Adrenal gland (tissue), 12 donors: ENCODE measurements around the gene ANO2. TPM values are rescaled to one million over a fixed set of nuclear protein-coding genes. Genes with fewer than 3 reads are reported as not detected.
A peak's percentile ranks its signal among the peaks of the same experiment; 100 is the strongest.

ENCODE experiments used
- DNase-seq, 7 donors: peaks; one replicate each; pipeline ENCODE4 v3.0.0-alpha.2; 2019 to 2020
- H3K27ac ChIP-seq, 5 donors: fragments of 200-600 bp; sonication (generic) in 4 of 5; 1 replicate in 3 of 5; 2 replicates in 2 of 5; pipeline versions ENCODE4 v1.5.1 to v1.8.0; 2016 to 2020; ENCODE audit warnings: mild to moderate bottlenecking in 1 of 5
- H3K27me3 ChIP-seq: fragments of 200-600 bp; 2 replicates; pipeline ENCODE4 v1.8.0; 2021
- H3K36me3 ChIP-seq, 2 donors: fragments of 200-600 bp; replicated peaks in 1 of 2; 1 replicate in 1 of 2; 2 replicates in 1 of 2; pipeline versions ENCODE4 v1.5.1 to v1.8.0; 2018 to 2022
- H3K4me1 ChIP-seq, 2 donors: fragments of 200-600 bp; replicated peaks in 1 of 2; 1 replicate in 1 of 2; 2 replicates in 1 of 2; pipeline versions ENCODE4 v1.5.1 to v1.8.0; 2018 to 2021
- H3K4me3 ChIP-seq, 4 donors: fragments of 200-600 bp; sonication (generic) in 3 of 4; one replicate each; pipeline ENCODE4 v1.5.1; 2016 to 2018
- H3K9me3 ChIP-seq, 3 donors: fragments of 200-600 bp; sonication (generic) in 1 of 3; replicated peaks in 1 of 3; 1 replicate in 2 of 3; 2 replicates in 1 of 3; pipeline versions ENCODE4 v1.5.1 to v1.8.0; 2016 to 2021
- CTCF ChIP-seq, 6 experiments: fragments of 450-650 bp in 4 of 6; fragments of 200-600 bp in 2 of 6; sonication (generic) in 1 of 6; IDR thresholded peaks; 1 replicate in 5 of 6; 2 replicates in 1 of 6; pipeline versions ENCODE4 v1.5.1 to v1.8.0; 2016 to 2021; ENCODE audit warnings: antibody characterized with exemption in 6 of 6, mild to moderate bottlenecking in 2 of 6, moderate library complexity in 1 of 6
- POLR2A ChIP-seq, 2 donors: fragments of 450-650 bp; IDR thresholded peaks; one replicate each; pipeline ENCODE4 v1.6.1; 2017; ENCODE audit warnings: antibody characterized with exemption in 2 of 2, mild to moderate bottlenecking in 2 of 2, moderate library complexity in 1 of 2
- WGBS, 4 donors: extraction: QIAGEN DNeasy Blood & Tissue Kit in 2 of 4; methylation state at CpG; one replicate each; pipeline versions ENCODE4 v1.1.5 to v1.1.7; 2013 to 2017; 5-methylcytosine and 5-hydroxymethylcytosine counted together
- intact Hi-C, 2 donors: fragments of 100-400 bp; cut with DNase I; formaldehyde crosslinking; loops; one replicate each; pipeline versions ENCODE4 v1.14.1 to v1.15.0; 2022 to 2023
- polyA plus RNA-seq, 3 donors: library from polyadenylated mRNA; stranded (reverse); fragments of 200-250 nt in 2 of 3; fragments of 350-450 nt in 1 of 3; fragmentation: Illumina TruSeq in 1 of 3; extraction: RNeasy Lipid Tissue Mini Kit (QIAGEN cat#74804) in 1 of 3; gene quantifications; one replicate each; pipeline ENCODE4 v1.2.3, GENCODE V29; 2013 to 2014
- total RNA-seq, 9 donors: library from RNA; depleted of rRNA in 4 of 9; stranded (reverse); fragments of >200 nt in 4 of 9; fragments of 120-200 nt in 1 of 9; fragmentation: NEBNext Ultra II Directional in 1 of 9; extraction: Animal tissue kit (Norgen Biotek cat#: 25700) in 1 of 9; gene quantifications; one replicate each; pipeline versions ENCODE4 v1.1.0 to v1.2.4, GENCODE V29; 2013 to 2023
- donor health status: healthy with polysubstance abuse.
- donor health status: Bipolar disorder and iron deficiency.
- donor health status: DM: yes; HTN: yes; CAD: no.
- donor health status: DM: no; HTN: no; CAD: no.
- donor health status: DM: no; HTN: no; CAD: no.
- donor health status: DM: yes; HTN: yes; CAD: no.

The ANO2 gene
- total and polyA plus RNA-seq, 12 donors = 0.17 to 1.8 (median 0.88) TPM; not detected in 1

GRCh38 chr12:5921966-5922899 lies 22.8 kb downstream of the ANO2 start:
- no peak for TF ChIP-seq CTCF (IDR thresholded peaks at IDR 0.05)
- TF ChIP-seq POLR2A (IDR thresholded peaks at IDR 0.05) = no peak
- intact Hi-C loops = no loop called here
- Histone ChIP-seq H3K36me3 (no peaks in the 10 kb centered on the region), H3K27ac (no peak overlapping the region), H3K4me3 (no peak overlapping the region), H3K27me3 (no peaks in the 10 kb centered on the region), H3K9me3 (no peaks in the 10 kb centered on the region), H3K4me1 (no peaks in the 10 kb centered on the region)
- WGBS, 4 donors = 63 to 69% (median 68%) methylated on average over 10 to 15 of the region's 15 CpGs
- peak in 1 of 7 donors; percentile 20 for DNase-seq

- Histone ChIP-seq H3K9me3 (no peaks in the 10 kb centered on the region), H3K36me3 (no peaks in the 10 kb centered on the region), H3K4me1 (no peaks in the 10 kb centered on the region), H3K27me3 (no peaks in the 10 kb centered on the region), H3K4me3 (no peak overlapping the region), H3K27ac (no peak overlapping the region)
- no peak for DNase-seq
- no peak for TF ChIP-seq CTCF (IDR thresholded peaks at IDR 0.05)
- TF ChIP-seq POLR2A (IDR thresholded peaks at IDR 0.05) = no peak
- intact Hi-C loops = no loop called here
- WGBS, 4 donors = 83 to 92% (median 87%) methylated on average over 22 to 25 of the region's 25 CpGs
Observed at GRCh38 chr12:5921027-5921909, 23.8 kb downstream of the ANO2 start.

- 75 to 79% (median 76%) methylated on average over 9 of the region's 9 CpGs for WGBS, 4 donors
Observed at GRCh38 chr12:5916785-5917290, 28.2 kb downstream of the ANO2 start.

GRCh38 chr12:5915511-5915910 lies 29.5 kb downstream of the ANO2 start:
- Histone ChIP-seq H3K4me3 (no peak overlapping the region), H3K27ac (no peak overlapping the region), H3K9me3 (no peaks in the 10 kb centered on the region), H3K36me3 (no peaks in the 10 kb centered on the region), H3K27me3 (no peaks in the 10 kb centered on the region), H3K4me1 (no peaks in the 10 kb centered on the region)
- intact Hi-C loops = no loop called here
- no peak for TF ChIP-seq CTCF (IDR thresholded peaks at IDR 0.05)
- TF ChIP-seq POLR2A (IDR thresholded peaks at IDR 0.05) = no peak
- DNase-seq = no peak
- WGBS, 4 donors = 75 to 95% (median 87%) methylated on average over 4 of the region's 4 CpGs

More at GRCh38 chr12:5916785-5917290, 28.2 kb downstream of the ANO2 start:
- Histone ChIP-seq H3K27me3 (no peaks in the 10 kb centered on the region), H3K9me3 (no peaks in the 10 kb centered on the region), H3K4me3 (no peak overlapping the region), H3K36me3 (no peaks in the 10 kb centered on the region), H3K4me1 (no peaks in the 10 kb centered on the region), H3K27ac (no peak overlapping the region)
- no peak for TF ChIP-seq POLR2A (IDR thresholded peaks at IDR 0.05)
- intact Hi-C loops = no loop called here
- DNase-seq = no peak
